Neuronal stem cell (in vitro differentiated cells): ENCODE results near the gene KRT31.
"Not testable (repeated sequence)": the region's sequence is repeated elsewhere in the genome, so short reads cannot be mapped to it uniquely, and the experiment has no call there.

Experiments used
- DNase-seq: peaks from one replicate; pipeline ENCODE4 v3.0.0-alpha.2; 2013; ENCODE audit warnings: low spot score
- H2AFZ ChIP-seq: one replicate; pipeline ENCODE4 v1.6.1; 2013; ENCODE audit warnings: mild to moderate bottlenecking, low read length, inconsistent platforms
- H2AK5ac ChIP-seq: 2 replicates; pipeline ENCODE4 v1.6.1; 2013; ENCODE audit warnings: low read depth, mild to moderate bottlenecking, inconsistent platforms, low read length, moderate library complexity, mixed read lengths
- H2BK120ac ChIP-seq: 2 replicates; pipeline ENCODE4 v1.6.1; 2013; ENCODE audit warnings: low read depth, mild to moderate bottlenecking, inconsistent platforms, low read length, moderate library complexity, mixed read lengths
- H2BK12ac ChIP-seq: one replicate; pipeline ENCODE4 v1.6.1; 2013; ENCODE audit warnings: low read length, inconsistent platforms
- H2BK15ac ChIP-seq: 2 replicates; pipeline ENCODE4 v1.6.1; 2013; ENCODE audit warnings: mild to moderate bottlenecking, low read length, inconsistent platforms, mixed read lengths
- H2BK5ac ChIP-seq: one replicate; pipeline ENCODE4 v1.6.1; 2013; ENCODE audit warnings: inconsistent platforms, mild to moderate bottlenecking, low read length, moderate library complexity
- H3K14ac ChIP-seq: one replicate; pipeline ENCODE4 v1.6.1; 2013; ENCODE audit warnings: low read length, inconsistent platforms
- H3K18ac ChIP-seq: 2 replicates; pipeline ENCODE4 v1.6.1; 2013; ENCODE audit warnings: low read length, inconsistent platforms
- H3K23ac ChIP-seq: 2 replicates; pipeline ENCODE4 v1.6.1; 2013; ENCODE audit warnings: low read depth, mild to moderate bottlenecking, mixed read lengths, low read length, inconsistent platforms; ENCODE audit not compliant: poor library complexity
- H3K27ac ChIP-seq: replicated peaks from 3 replicates; pipeline ENCODE4 v1.5.1; 2013; ENCODE audit warnings: low read length, inconsistent platforms
- H3K27me3 ChIP-seq, 3 experiments: 2 replicates each; pipeline ENCODE4 v1.6.1; 2013; ENCODE audit warnings: low read length in 3 of 3, mild to moderate bottlenecking in 2 of 3, inconsistent platforms in 1 of 3, low read depth in 1 of 3, mixed read lengths in 1 of 3, moderate library complexity in 1 of 3; ENCODE audit not compliant: control insufficient read depth in 3 of 3, insufficient read depth in 3 of 3
- H3K36me3 ChIP-seq, 2 donors: replicated peaks in 1 of 2; 2 replicates each; pipeline ENCODE4 v1.6.1; 2013; ENCODE audit warnings: low read length in 2 of 2; ENCODE audit not compliant: control insufficient read depth in 2 of 2, insufficient read depth in 2 of 2
- H3K4ac ChIP-seq: 2 replicates; pipeline ENCODE4 v1.6.1; 2013; ENCODE audit warnings: inconsistent platforms, mild to moderate bottlenecking, low read length, moderate library complexity
- H3K4me1 ChIP-seq, 2 donors: 1 replicate in 1 of 2; 2 replicates in 1 of 2; pipeline ENCODE4 v1.6.1; 2013; ENCODE audit warnings: low read length in 2 of 2, low read depth in 1 of 2; ENCODE audit not compliant: control insufficient read depth in 2 of 2, insufficient read depth in 1 of 2
- H3K4me2 ChIP-seq: one replicate; pipeline ENCODE4 v1.6.1; 2013; ENCODE audit warnings: mild to moderate bottlenecking, low read length, inconsistent platforms; ENCODE audit not compliant: insufficient read depth, poor library complexity, severe bottlenecking
- H3K4me3 ChIP-seq, 2 donors: 2 replicates each; pipeline ENCODE4 v1.5.1; 2013; ENCODE audit warnings: low read length in 2 of 2, mild to moderate bottlenecking in 2 of 2, inconsistent platforms in 1 of 2, moderate library complexity in 1 of 2
- H3K79me1 ChIP-seq: one replicate; pipeline ENCODE4 v1.6.1; 2013; ENCODE audit warnings: low read depth, mild to moderate bottlenecking, inconsistent platforms, low read length, moderate library complexity
- H3K9ac ChIP-seq: one replicate; pipeline ENCODE4 v1.6.1; 2013; ENCODE audit warnings: mild to moderate bottlenecking, low read depth, low read length, inconsistent platforms; ENCODE audit not compliant: poor library complexity
- H3K9me3 ChIP-seq, 2 donors: replicated peaks in 1 of 2; 2 replicates each; pipeline versions ENCODE3 to v1.6.1; 2013; ENCODE audit warnings: low read length in 2 of 2, mild to moderate bottlenecking in 2 of 2, inconsistent platforms in 1 of 2, low read depth in 1 of 2, mixed read lengths in 1 of 2, moderate library complexity in 1 of 2; ENCODE audit not compliant: control insufficient read depth in 2 of 2, insufficient read depth in 1 of 2
- H4K8ac ChIP-seq: one replicate; pipeline ENCODE4 v1.6.1; 2013; ENCODE audit warnings: low read depth, mild to moderate bottlenecking, inconsistent platforms, low read length, moderate library complexity
- H4K91ac ChIP-seq: one replicate; pipeline ENCODE4 v1.6.1; 2013; ENCODE audit warnings: low read length, low read depth, mild to moderate bottlenecking, inconsistent platforms; ENCODE audit not compliant: poor library complexity
- WGBS, 2 donors: extraction: QIAGEN DNeasy Blood & Tissue Kit; methylation state at CpG; one replicate each; pipeline ENCODE4 v1.1.7; 2013; ENCODE audit warnings: missing lambda C conversion rate in 2 of 2, mixed read lengths in 1 of 2; ENCODE audit not compliant: insufficient read length in 2 of 2, insufficient replicate concordance in 1 of 2; ENCODE audit errors: extremely low coverage in 2 of 2; 5-methylcytosine and 5-hydroxymethylcytosine counted together

KRT31 gene

GRCh38 chr17:41395611-41396010 is 1.8 kb downstream of the KRT31 start:
- H3K4me1 ChIP-seq = no peaks in the 10 kb centered on the region
- H3K27ac ChIP-seq = no peak overlapping the region
- H3K36me3 ChIP-seq = no peaks in the 10 kb centered on the region
- H3K4me2 ChIP-seq = no peak overlapping the region
- no peak overlapping the region for H3K4me3 ChIP-seq
- no peak overlapping the region for H4K8ac ChIP-seq
- no peak overlapping the region for H2AK5ac ChIP-seq
- H4K91ac ChIP-seq = no peak overlapping the region
- no peak overlapping the region for H3K18ac ChIP-seq
- no peaks in the 10 kb centered on the region for H3K9me3 ChIP-seq
- H2AFZ ChIP-seq = no peak overlapping the region
- H3K4ac ChIP-seq = no peak overlapping the region
- DNase-seq = no peak
- no peak overlapping the region for H2BK5ac ChIP-seq
- H2BK120ac ChIP-seq = no peak overlapping the region
- no peak overlapping the region for H2BK15ac ChIP-seq
- no peak overlapping the region for H3K23ac ChIP-seq
- H3K9ac ChIP-seq = no peak overlapping the region
- H3K27me3 ChIP-seq = peaks cover 0 to 4% (median 0%) of the 10 kb centered on the region in 3 experiments
- H2BK12ac ChIP-seq = no peak overlapping the region
- H3K79me1 ChIP-seq = no peaks in the 10 kb centered on the region
- no peak overlapping the region for H3K14ac ChIP-seq
- WGBS, 2 donors = no CpG with 5 or more reads among the region's 1 CpG

- no CpG with 5 or more reads among the region's 12 CpGs for WGBS, 2 donors
- not testable (repeated sequence) for H3K18ac ChIP-seq, H2BK120ac ChIP-seq, DNase-seq, H3K4me2 ChIP-seq, H3K9ac ChIP-seq, H3K27ac ChIP-seq, H3K79me1 ChIP-seq, H2BK12ac ChIP-seq, H3K27me3 ChIP-seq, H3K23ac ChIP-seq, H2BK15ac ChIP-seq, H3K4me3 ChIP-seq, H2BK5ac ChIP-seq, H2AK5ac ChIP-seq, H4K91ac ChIP-seq, H3K4ac ChIP-seq, H3K36me3 ChIP-seq, H3K4me1 ChIP-seq, H3K9me3 ChIP-seq, H2AFZ ChIP-seq, H4K8ac ChIP-seq, H3K14ac ChIP-seq
These were observed 2.4 kb downstream of the KRT31 start for GRCh38 chr17:41395044-41395443.

DNA sequence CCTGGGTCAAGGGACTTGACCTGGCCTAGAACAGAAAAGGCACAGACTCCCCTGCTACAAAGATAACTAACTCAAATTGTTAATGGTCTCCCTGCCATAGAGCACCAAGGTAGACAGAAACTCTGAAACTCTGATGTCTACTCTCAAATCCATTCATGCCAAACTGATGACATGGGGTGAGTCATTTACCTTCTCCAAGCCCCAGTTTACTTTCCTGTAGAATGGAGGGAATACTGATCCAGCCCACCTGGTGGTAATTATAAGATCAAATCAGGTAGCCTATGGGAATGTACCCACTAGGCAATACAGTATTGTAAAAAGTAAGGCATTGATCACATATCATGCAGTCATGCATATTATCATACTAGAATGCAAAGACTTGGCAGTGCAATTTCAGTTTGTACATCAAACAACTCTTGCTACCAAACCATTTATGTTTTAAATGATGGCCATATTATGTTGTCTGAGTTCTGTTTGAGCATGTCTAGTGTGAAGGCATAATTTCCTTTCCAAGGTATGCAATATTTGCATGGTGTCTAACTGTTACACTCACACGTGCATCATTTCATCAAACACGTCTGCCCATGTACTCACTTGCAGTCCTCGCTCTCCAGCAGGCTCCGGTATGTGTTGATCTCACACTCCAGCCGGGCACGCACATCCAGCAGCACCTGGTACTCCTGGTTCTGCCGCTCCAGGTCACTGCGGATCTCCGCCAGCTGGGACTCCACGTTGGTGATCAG is 3.0 kb downstream of the KRT31 start:
- Histone ChIP-seq H4K8ac (no peak overlapping the region), H2BK12ac (no peak overlapping the region), H3K9ac (no peak overlapping the region), H4K91ac (no peak overlapping the region), H3K4ac (no peak overlapping the region), H3K18ac (no peak overlapping the region), H3K79me1 (no peaks in the 10 kb centered on the region), H3K4me2 (no peak overlapping the region), H3K4me3 (no peak overlapping the region), H3K27ac (no peak overlapping the region), H2BK120ac (no peak overlapping the region), H2BK15ac (no peak overlapping the region), H3K36me3 (no peaks in the 10 kb centered on the region), H2AK5ac (no peak overlapping the region), H3K9me3 (no peaks in the 10 kb centered on the region), H3K14ac (no peak overlapping the region), H2AFZ (no peak overlapping the region), H3K23ac (no peak overlapping the region), H3K27me3 (peaks cover 0 to 4% (median 0%) of the 10 kb centered on the region in 3 experiments), H2BK5ac (no peak overlapping the region), H3K4me1 (no peaks in the 10 kb centered on the region)
- DNase-seq = no peak
- no CpG with 5 or more reads among the region's 10 CpGs for WGBS, 2 donors

- Histone ChIP-seq H3K4ac (no peak overlapping the region), H3K18ac (no peak overlapping the region), H4K91ac (no peak overlapping the region), H3K9me3 (no peaks in the 10 kb centered on the region), H2AFZ (no peak overlapping the region), H3K27ac (no peak overlapping the region), H3K36me3 (no peaks in the 10 kb centered on the region), H3K27me3 (peaks cover 0 to 4% (median 0%) of the 10 kb centered on the region in 3 experiments), H2AK5ac (no peak overlapping the region), H2BK12ac (no peak overlapping the region), H2BK15ac (no peak overlapping the region), H3K14ac (no peak overlapping the region), H3K4me1 (no peaks in the 10 kb centered on the region), H2BK120ac (no peak overlapping the region), H3K79me1 (no peaks in the 10 kb centered on the region), H3K4me2 (no peak overlapping the region), H3K9ac (no peak overlapping the region), H4K8ac (no peak overlapping the region), H3K23ac (no peak overlapping the region), H3K4me3 (no peak overlapping the region), H2BK5ac (no peak overlapping the region)
- no peak for DNase-seq
- WGBS, 2 donors = no CpG with 5 or more reads among the region's 10 CpGs
These were observed 3.6 kb downstream of the KRT31 start for GRCh38 chr17:41393826-41394225.
